Measurements from ENCODE around the gene BCL6B.

DNA sequence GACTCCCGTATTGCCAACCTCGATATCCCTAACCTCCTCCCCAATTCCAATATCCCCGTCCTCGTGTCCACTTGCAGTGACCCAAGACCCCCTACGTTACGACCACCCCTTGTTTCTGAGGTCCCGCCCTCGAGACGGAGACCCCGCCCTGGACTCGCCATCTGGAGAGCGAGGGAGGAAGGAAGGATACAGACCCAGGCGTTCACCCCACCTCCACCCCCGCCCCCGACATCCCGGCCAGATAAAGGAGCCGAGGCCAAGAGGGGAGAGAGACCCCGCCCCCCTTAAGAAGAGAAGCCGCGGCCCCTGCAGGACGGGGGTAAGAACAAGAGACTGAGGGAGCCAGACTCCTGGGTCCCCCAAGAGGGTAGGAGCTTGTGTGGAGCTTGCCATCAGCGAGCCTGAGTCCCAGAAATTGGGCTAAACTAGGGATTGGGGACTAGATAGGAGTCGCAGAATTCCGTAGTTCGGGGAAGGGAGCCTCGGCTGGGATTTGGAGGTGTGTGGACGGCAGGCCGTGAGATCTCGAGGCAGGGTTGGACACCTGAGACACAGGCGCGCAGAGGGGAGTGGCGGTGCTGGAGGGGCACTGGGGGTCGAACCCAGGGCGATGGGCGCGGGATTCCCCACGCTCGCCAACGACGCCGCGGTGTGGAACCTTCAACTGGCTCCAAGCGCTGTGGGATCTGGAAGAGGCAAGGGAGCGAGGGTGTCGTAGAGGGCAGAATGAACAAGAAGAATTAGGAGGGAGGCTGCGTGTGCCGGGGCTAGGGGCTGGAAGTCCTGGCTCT is at the start of gene BCL6B:
- TF ChIP-seq, protein P1, sequence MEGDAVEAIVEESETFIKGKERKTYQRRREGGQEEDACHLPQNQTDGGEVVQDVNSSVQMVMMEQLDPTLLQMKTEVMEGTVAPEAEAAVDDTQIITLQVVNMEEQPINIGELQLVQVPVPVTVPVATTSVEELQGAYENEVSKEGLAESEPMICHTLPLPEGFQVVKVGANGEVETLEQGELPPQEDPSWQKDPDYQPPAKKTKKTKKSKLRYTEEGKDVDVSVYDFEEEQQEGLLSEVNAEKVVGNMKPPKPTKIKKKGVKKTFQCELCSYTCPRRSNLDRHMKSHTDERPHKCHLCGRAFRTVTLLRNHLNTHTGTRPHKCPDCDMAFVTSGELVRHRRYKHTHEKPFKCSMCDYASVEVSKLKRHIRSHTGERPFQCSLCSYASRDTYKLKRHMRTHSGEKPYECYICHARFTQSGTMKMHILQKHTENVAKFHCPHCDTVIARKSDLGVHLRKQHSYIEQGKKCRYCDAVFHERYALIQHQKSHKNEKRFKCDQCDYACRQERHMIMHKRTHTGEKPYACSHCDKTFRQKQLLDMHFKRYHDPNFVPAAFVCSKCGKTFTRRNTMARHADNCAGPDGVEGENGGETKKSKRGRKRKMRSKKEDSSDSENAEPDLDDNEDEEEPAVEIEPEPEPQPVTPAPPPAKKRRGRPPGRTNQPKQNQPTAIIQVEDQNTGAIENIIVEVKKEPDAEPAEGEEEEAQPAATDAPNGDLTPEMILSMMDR (conservative IDR thresholded peaks at IDR 0.05; ENCODE audit: low read length) = no peak
- no peak for TF ChIP-seq EZH2phosphoT487 (IDR thresholded peaks at IDR 0.05; ENCODE audit: borderline replicate concordance, low read depth, low read length)
